Activated naive CD8-positive, alpha-beta T cell treated with anti-CD3 and anti-CD28 coated beads, Interleukin-2, amount 10 ng/mL, durations not matched to agents 7 days and 5 days (primary cell): Measurements from ENCODE around the gene ANKH. TPM values are rescaled to one million over a fixed set of nuclear protein-coding genes. Genes with fewer than 3 reads are reported as not detected.

Experiments used
- ATAC-seq: fragments of 150-1000 bp; cut with Tn5 transposase; one replicate; pipeline ENCODE4 v1.10.0; 2021; ENCODE audit warnings: low read depth, moderate library complexity
- POLR2A ChIA-PET: fragments of 350-600 bp; sonication (Branson Sonifier 250); formaldehyde crosslinking; loops from one replicate; lab custom pipeline; 2021; ENCODE audit warnings: antibody characterized with exemption; lab: Charles Lee
- DNase-seq: peaks from one replicate; pipeline ENCODE4 v3.0.0; 2021
- H3K27ac Mint-ChIP-seq: one replicate; pipeline ENCODE4 v1.8.0; 2022; ENCODE audit warnings: mild to moderate bottlenecking, mixed read lengths
- H3K27me3 Mint-ChIP-seq: one replicate; pipeline ENCODE4 v1.8.0; 2022; ENCODE audit warnings: mild to moderate bottlenecking, moderate library complexity, mixed read lengths
- H3K36me3 Mint-ChIP-seq: one replicate; pipeline ENCODE4 v1.8.0; 2021; ENCODE audit warnings: mild to moderate bottlenecking, mixed read lengths
- H3K4me1 Mint-ChIP-seq: one replicate; pipeline ENCODE4 v1.8.0; 2021; ENCODE audit warnings: mixed read lengths
- H3K4me3 Mint-ChIP-seq: one replicate; pipeline ENCODE4 v1.8.0; 2022; ENCODE audit warnings: mild to moderate bottlenecking, moderate library complexity, mixed read lengths
- H3K9me3 Mint-ChIP-seq: one replicate; pipeline ENCODE4 v1.8.0; 2021; ENCODE audit warnings: mixed read lengths
- total RNA-seq, 2 experiments: library from RNA; stranded (reverse); gene quantifications; one replicate each; pipeline ENCODE4 v1.2.3, GENCODE V29; 2021

The ANKH gene
- total RNA-seq, 2 experiments from 2014 or later: 52.4 to 55.5 TPM

GRCh38 chr5:14683906-14684455 is 187.6 kb downstream of the ANKH start:
- POLR2A ChIA-PET: interaction anchor here (0.8 kb wide), 1 partner anchor 16 kb away, joined by 5 read pairs; no protein-coding TSS in a partner anchor
- Mint-ChIP-seq H3K9me3 (no peaks in the 10 kb centered on the region), H3K4me1 (peaks cover 19% of the 10 kb centered on the region), H3K27ac (no peak overlapping the region), H3K27me3 (no peaks in the 10 kb centered on the region), H3K4me3 (no peak overlapping the region), H3K36me3 (peaks cover 40% of the 10 kb centered on the region)
- DNase-seq: no peak
- ATAC-seq: no peak

GRCh38 chr5:14681236-14681752 is 190.3 kb downstream of the ANKH start:
- ATAC-seq (no peak), DNase-seq (no peak)
- Mint-ChIP-seq H3K4me1 (peaks cover 29% of the 10 kb centered on the region), H3K9me3 (no peaks in the 10 kb centered on the region), H3K27me3 (no peaks in the 10 kb centered on the region), H3K27ac (no peak overlapping the region), H3K4me3 (no peak overlapping the region), H3K36me3 (peaks cover 27% of the 10 kb centered on the region)
- POLR2A ChIA-PET: no interaction called here

GRCh38 chr5:14679595-14679994 is 192.0 kb downstream of the ANKH start:
- no peak overlapping the region for H3K27ac Mint-ChIP-seq
- POLR2A ChIA-PET: no interaction called here
- H3K36me3 Mint-ChIP-seq: peaks cover 28% of the 10 kb centered on the region
- H3K4me1 Mint-ChIP-seq: peaks cover 38% of the 10 kb centered on the region
- DNase-seq (no peak), ATAC-seq (no peak)
- no peaks in the 10 kb centered on the region for H3K9me3 Mint-ChIP-seq
- no peak overlapping the region for H3K4me3 Mint-ChIP-seq
- no peaks in the 10 kb centered on the region for H3K27me3 Mint-ChIP-seq

- no peak for ATAC-seq
- DNase-seq: no peak
- H3K9me3 Mint-ChIP-seq: no peaks in the 10 kb centered on the region
- H3K4me1 Mint-ChIP-seq: peaks cover 42% of the 10 kb centered on the region
- H3K27me3 Mint-ChIP-seq: no peaks in the 10 kb centered on the region
- peaks cover 33% of the 10 kb centered on the region for H3K36me3 Mint-ChIP-seq
- no peak overlapping the region for H3K27ac Mint-ChIP-seq
- no peak overlapping the region for H3K4me3 Mint-ChIP-seq
- POLR2A ChIA-PET: no interaction called here
Measured at GRCh38 chr5:14678773-14679334, 192.7 kb downstream of the ANKH start.

- no peaks in the 10 kb centered on the region for H3K9me3 Mint-ChIP-seq
- ATAC-seq (peak; percentile 84), DNase-seq (peak; percentile 49)
- H3K4me1 Mint-ChIP-seq: peaks cover 62% of the 10 kb centered on the region
- H3K36me3 Mint-ChIP-seq: peaks cover 26% of the 10 kb centered on the region
- H3K4me3 Mint-ChIP-seq: peak overlapping the region; percentile 71
- POLR2A ChIA-PET: interaction anchor here (0.5 kb wide), 1 partner anchor 9 kb away, joined by 3 read pairs; no protein-coding TSS in a partner anchor
- no peaks in the 10 kb centered on the region for H3K27me3 Mint-ChIP-seq
- peak overlapping the region; percentile 78 for H3K27ac Mint-ChIP-seq
Measured at GRCh38 chr5:14676320-14676719, 195.3 kb downstream of the ANKH start.

- DNase-seq (no peak), ATAC-seq (peak; percentile 44)
- Mint-ChIP-seq H3K4me1 (peaks cover 67% of the 10 kb centered on the region), H3K36me3 (peaks cover 28% of the 10 kb centered on the region), H3K9me3 (no peaks in the 10 kb centered on the region), H3K27ac (peak overlapping the region; percentile 78), H3K4me3 (peak overlapping the region; percentile 71), H3K27me3 (no peaks in the 10 kb centered on the region)
- POLR2A ChIA-PET: no interaction called here
Measured at GRCh38 chr5:14675865-14676300, 195.7 kb downstream of the ANKH start.

GRCh38 chr5:14674983-14675854 is 196.4 kb downstream of the ANKH start:
- no peaks in the 10 kb centered on the region for H3K9me3 Mint-ChIP-seq
- H3K27me3 Mint-ChIP-seq: no peaks in the 10 kb centered on the region
- DNase-seq (no peak), ATAC-seq (no peak)
- peaks cover 25% of the 10 kb centered on the region for H3K36me3 Mint-ChIP-seq
- H3K4me3 Mint-ChIP-seq: peak overlapping the region; percentile 71
- peaks cover 67% of the 10 kb centered on the region for H3K4me1 Mint-ChIP-seq
- H3K27ac Mint-ChIP-seq: peak overlapping the region; percentile 78
- POLR2A ChIA-PET: interaction anchor here (0.7 to 0.9 kb wide), 2 partner anchors 9 to 10 kb away, joined by 3 to 4 read pairs; no protein-coding TSS in a partner anchor

GRCh38 chr5:14673443-14673842 is 198.1 kb downstream of the ANKH start:
- POLR2A ChIA-PET: interaction anchor here (1.5 kb wide), 1 partner anchor 9 kb away, joined by 3 read pairs; the partner anchor contains the start of gene OTULIN

GRCh38 chr5:14672484-14673394 is 198.8 kb downstream of the ANKH start:
- H3K27ac Mint-ChIP-seq: peak overlapping the region; percentile 47
- POLR2A ChIA-PET: interaction anchor here (1.5 kb wide), 1 partner anchor 8 kb away, joined by 3 read pairs; the partner anchor contains the start of gene OTULIN
- H3K36me3 Mint-ChIP-seq: peaks cover 23% of the 10 kb centered on the region
- no peak overlapping the region for H3K4me3 Mint-ChIP-seq
- DNase-seq: no peak
- no peaks in the 10 kb centered on the region for H3K27me3 Mint-ChIP-seq
- H3K9me3 Mint-ChIP-seq: no peaks in the 10 kb centered on the region
- ATAC-seq: no peak
- H3K4me1 Mint-ChIP-seq: peaks cover 70% of the 10 kb centered on the region

More at GRCh38 chr5:14673443-14673842, 198.1 kb downstream of the ANKH start:
- no peak for DNase-seq
- Mint-ChIP-seq H3K27ac (no peak overlapping the region), H3K4me1 (peaks cover 68% of the 10 kb centered on the region), H3K4me3 (no peak overlapping the region), H3K9me3 (no peaks in the 10 kb centered on the region), H3K27me3 (no peaks in the 10 kb centered on the region), H3K36me3 (peaks cover 25% of the 10 kb centered on the region)
- ATAC-seq: no peak

- H3K36me3 Mint-ChIP-seq: peaks cover 24% of the 10 kb centered on the region
- peak overlapping the region; percentile 47 for H3K27ac Mint-ChIP-seq
- DNase-seq (no peak), ATAC-seq (no peak)
- H3K27me3 Mint-ChIP-seq: no peaks in the 10 kb centered on the region
- H3K4me1 Mint-ChIP-seq: peaks cover 74% of the 10 kb centered on the region
- H3K9me3 Mint-ChIP-seq: no peaks in the 10 kb centered on the region
- H3K4me3 Mint-ChIP-seq: peak overlapping the region; percentile 21
- POLR2A ChIA-PET: interaction anchor here (0.6 kb wide), 1 partner anchor 219 kb away, joined by 3 read pairs; no protein-coding TSS in a partner anchor
Measured at GRCh38 chr5:14672082-14672481, 199.5 kb downstream of the ANKH start.

GRCh38 chr5:14671414-14671813 is 200.2 kb downstream of the ANKH start:
- H3K27ac Mint-ChIP-seq: peak overlapping the region; percentile 64
- no peaks in the 10 kb centered on the region for H3K27me3 Mint-ChIP-seq
- peaks cover 26% of the 10 kb centered on the region for H3K36me3 Mint-ChIP-seq
- ATAC-seq (no peak), DNase-seq (no peak)
- H3K9me3 Mint-ChIP-seq: no peaks in the 10 kb centered on the region
- peak overlapping the region; percentile 49 for H3K4me3 Mint-ChIP-seq
- POLR2A ChIA-PET: interaction anchor here (0.6 kb wide), 1 partner anchor 219 kb away, joined by 3 read pairs; no protein-coding TSS in a partner anchor
- H3K4me1 Mint-ChIP-seq: peaks cover 76% of the 10 kb centered on the region

GRCh38 chr5:14669975-14670374 is 201.6 kb downstream of the ANKH start:
- H3K36me3 Mint-ChIP-seq: peaks cover 25% of the 10 kb centered on the region
- no peak for DNase-seq

More at GRCh38 chr5:14669975-14670374, 201.6 kb downstream of the ANKH start:
- Mint-ChIP-seq H3K27me3 (no peaks in the 10 kb centered on the region), H3K4me1 (peaks cover 68% of the 10 kb centered on the region), H3K4me3 (peak overlapping the region; percentile 31), H3K9me3 (no peaks in the 10 kb centered on the region), H3K27ac (peak overlapping the region; percentile 39)
- ATAC-seq: no peak
- POLR2A ChIA-PET: interaction anchor here (0.9 kb wide), 1 partner anchor 13 kb away, joined by 4 read pairs; no protein-coding TSS in a partner anchor
